H9 (cell line): ENCODE data around the gene NYAP1. TPM values are rescaled to one million over a fixed set of nuclear protein-coding genes. Genes with fewer than 3 reads are reported as not detected.

Experiments used
- DNase-seq: peaks from one replicate; pipeline ENCODE4 v3.0.0-alpha.2; 2017
- H2AFZ ChIP-seq: one replicate; pipeline ENCODE4 v1.6.1; 2013; ENCODE audit warnings: mild to moderate bottlenecking, low read length, control low read depth, moderate library complexity
- H2AK5ac ChIP-seq: 2 replicates; pipeline ENCODE4 v1.6.1; 2013; ENCODE audit warnings: low read length, control low read depth, mixed read lengths; ENCODE audit not compliant: insufficient read length
- H2BK120ac ChIP-seq: one replicate; pipeline ENCODE4 v1.6.1; 2013; ENCODE audit warnings: low read depth, mild to moderate bottlenecking, low read length, control low read depth, inconsistent platforms; ENCODE audit not compliant: poor library complexity, severe bottlenecking
- H2BK12ac ChIP-seq: 2 replicates; pipeline ENCODE4 v1.6.1; 2013; ENCODE audit warnings: low read length, control low read depth, mixed read lengths, low read depth; ENCODE audit not compliant: insufficient read length
- H2BK15ac ChIP-seq: 2 replicates; pipeline ENCODE4 v1.6.1; 2013; ENCODE audit warnings: low read depth, low read length, control low read depth
- H2BK20ac ChIP-seq: one replicate; pipeline ENCODE4 v1.6.1; 2013; ENCODE audit warnings: low read depth, mild to moderate bottlenecking, low read length, control low read depth, inconsistent platforms; ENCODE audit not compliant: poor library complexity, severe bottlenecking
- H2BK5ac ChIP-seq: 2 replicates; pipeline ENCODE4 v1.6.1; 2013; ENCODE audit warnings: low read length, control low read depth, mixed read lengths; ENCODE audit not compliant: insufficient read length
- H3K14ac ChIP-seq: 2 replicates; pipeline ENCODE4 v1.6.1; 2013; ENCODE audit warnings: low read length, control low read depth; ENCODE audit not compliant: insufficient read depth
- H3K18ac ChIP-seq: 2 replicates; pipeline ENCODE4 v1.6.1; 2013; ENCODE audit warnings: low read depth, mild to moderate bottlenecking, mixed read lengths, low read length, control low read depth; ENCODE audit not compliant: insufficient read length
- H3K23ac ChIP-seq: 2 replicates; pipeline ENCODE4 v1.6.1; 2013; ENCODE audit warnings: low read length, control low read depth, mixed read lengths, low read depth; ENCODE audit not compliant: insufficient read length
- H3K23me2 ChIP-seq: 2 replicates; pipeline ENCODE4 v1.6.1; 2013; ENCODE audit warnings: low read depth, mild to moderate bottlenecking, mixed read lengths, low read length, control low read depth; ENCODE audit not compliant: insufficient read length, poor library complexity, severe bottlenecking
- H3K27ac ChIP-seq: 2 replicates; pipeline ENCODE4 v1.5.1; 2013; ENCODE audit warnings: low read length, control low read depth, mixed read lengths, low read depth; ENCODE audit not compliant: insufficient read length
- H3K27me3 ChIP-seq: 2 replicates; pipeline ENCODE4 v1.6.1; 2013; ENCODE audit warnings: low read length, control low read depth, inconsistent platforms; ENCODE audit not compliant: insufficient read depth
- H3K4ac ChIP-seq: 2 replicates; pipeline ENCODE4 v1.6.1; 2013; ENCODE audit warnings: low read depth, mild to moderate bottlenecking, control low read depth, inconsistent platforms, low read length, moderate library complexity
- H3K4me1 ChIP-seq: 2 replicates; pipeline ENCODE4 v1.6.1; 2013; ENCODE audit warnings: low read length, control low read depth, inconsistent platforms; ENCODE audit not compliant: insufficient read depth
- H3K4me2 ChIP-seq: 2 replicates; pipeline ENCODE4 v1.6.1; 2013; ENCODE audit warnings: low read length, control low read depth, mixed read lengths; ENCODE audit not compliant: insufficient read length, insufficient read depth
- H3K56ac ChIP-seq: 2 replicates; pipeline ENCODE4 v1.6.1; 2013; ENCODE audit warnings: low read depth, mild to moderate bottlenecking, mixed read lengths, low read length, control low read depth; ENCODE audit not compliant: insufficient read length
- H3K79me1 ChIP-seq: 2 replicates; pipeline ENCODE4 v1.6.1; 2013; ENCODE audit warnings: low read depth, mild to moderate bottlenecking, moderate library complexity, low read length, control low read depth, inconsistent platforms; ENCODE audit not compliant: insufficient read depth, poor library complexity, severe bottlenecking
- H3K79me2 ChIP-seq: 2 replicates; pipeline ENCODE4 v1.6.1; 2013; ENCODE audit warnings: low read length, control low read depth, inconsistent platforms; ENCODE audit not compliant: insufficient read depth
- H3K9ac ChIP-seq: 2 replicates; pipeline ENCODE4 v1.6.1; 2013; ENCODE audit warnings: low read length, control low read depth, mixed read lengths; ENCODE audit not compliant: insufficient read length; ENCODE audit errors: extremely low read depth
- H3K9me3 ChIP-seq: one replicate; pipeline ENCODE4 v1.6.1; 2013; ENCODE audit warnings: low read depth, low read length, inconsistent platforms; ENCODE audit not compliant: control insufficient read depth
- H3T11ph ChIP-seq: one replicate; pipeline ENCODE4 v1.6.1; 2013; ENCODE audit warnings: mild to moderate bottlenecking, low read length, control low read depth, inconsistent platforms
- H4K20me1 ChIP-seq: one replicate; pipeline ENCODE4 v1.6.1; 2013; ENCODE audit not compliant: control insufficient read depth, insufficient read length, insufficient read depth
- H4K5ac ChIP-seq: 2 replicates; pipeline ENCODE4 v1.6.1; 2013; ENCODE audit warnings: low read depth, mild to moderate bottlenecking, mixed read lengths, low read length, control low read depth; ENCODE audit not compliant: insufficient read length
- H4K8ac ChIP-seq: replicated peaks from 2 replicates; pipeline ENCODE4 v1.6.1; 2013; ENCODE audit warnings: low read length, control low read depth, mixed read lengths, low read depth; ENCODE audit not compliant: insufficient read length
- H4K91ac ChIP-seq: 2 replicates; pipeline ENCODE4 v1.6.1; 2013; ENCODE audit warnings: low read depth, mild to moderate bottlenecking, moderate library complexity, mixed read lengths, low read length, control low read depth; ENCODE audit not compliant: insufficient read length
- H3K27ac Mint-ChIP-seq, 3 experiments: 2 replicates in 2 of 3; 3 replicates in 1 of 3; pipeline ENCODE4 v1.8.0; 2020 to 2021; ENCODE audit warnings: mixed read lengths in 3 of 3, mild to moderate bottlenecking in 1 of 3, moderate library complexity in 1 of 3
- H3K27me3 Mint-ChIP-seq: 2 replicates; pipeline ENCODE4 v1.8.0; 2021; ENCODE audit warnings: low read depth, mild to moderate bottlenecking, moderate library complexity, mixed read lengths
- H3K36me3 Mint-ChIP-seq, 3 experiments: 2 replicates in 2 of 3; 3 replicates in 1 of 3; pipeline ENCODE4 v1.8.0; 2020 to 2021; ENCODE audit warnings: low read depth in 3 of 3, mixed read lengths in 3 of 3; ENCODE audit not compliant: insufficient read depth in 1 of 3
- H3K4me1 Mint-ChIP-seq, 2 experiments: 2 replicates each; pipeline ENCODE4 v1.8.0; 2020; ENCODE audit warnings: mixed read lengths in 2 of 2
- H3K4me3 Mint-ChIP-seq, 2 experiments: 2 replicates in 1 of 2; 3 replicates in 1 of 2; pipeline ENCODE4 v1.8.0; 2020 to 2021; ENCODE audit warnings: mild to moderate bottlenecking in 2 of 2, mixed read lengths in 2 of 2, moderate library complexity in 1 of 2
- H3K9me3 Mint-ChIP-seq, 2 experiments: 2 replicates in 1 of 2; 3 replicates in 1 of 2; pipeline ENCODE4 v1.8.0; 2020; ENCODE audit warnings: mild to moderate bottlenecking in 2 of 2, mixed read lengths in 2 of 2, moderate library complexity in 1 of 2
- CTCF ChIP-seq: fragments of 200-600 bp; sonication (generic); conservative IDR thresholded peaks from 3 replicates; pipeline ENCODE4 v1.8.0; 2021; ENCODE audit warnings: antibody characterized with exemption, mild to moderate bottlenecking
- WGBS: extraction: QIAGEN DNeasy Blood & Tissue Kit; methylation state at CpG from one replicate; pipeline ENCODE4 v1.1.7; 2013; ENCODE audit warnings: missing lambda C conversion rate, low lambda C conversion rate, mixed read lengths; ENCODE audit not compliant: insufficient read length; ENCODE audit errors: extremely low coverage; 5-methylcytosine and 5-hydroxymethylcytosine counted together
- total RNA-seq: library from RNA; stranded (reverse); gene quantifications from 2 replicates; pipeline ENCODE4 v1.2.1, GENCODE V29; 2021

NYAP1 gene
- total RNA-seq, 1 experiment from 2014 or later = 3.2 TPM

- no peak overlapping the region for H2BK15ac ChIP-seq
- no peak overlapping the region for H3T11ph ChIP-seq
- H3K4me2 ChIP-seq = no peak overlapping the region
- H3K56ac ChIP-seq = no peak overlapping the region
- peaks cover 0 to 8% (median 0%) of the 10 kb centered on the region in 3 experiments; a peak in 1 of 7 replicates for H3K36me3 Mint-ChIP-seq
- no peak overlapping the region for H4K5ac ChIP-seq
- H3K27me3 Mint-ChIP-seq = no peaks in the 10 kb centered on the region
- no peak overlapping the region for H2BK20ac ChIP-seq
- H3K4ac ChIP-seq = no peak overlapping the region
- no peaks in the 10 kb centered on the region for H3K9me3 ChIP-seq
- H3K23ac ChIP-seq = no peak overlapping the region
- H3K14ac ChIP-seq = no peak overlapping the region
- H2BK120ac ChIP-seq = no peak overlapping the region
- no peaks in the 10 kb centered on the region for H3K79me2 ChIP-seq
- WGBS = no CpG with 5 or more reads among the region's 5 CpGs
- H2AK5ac ChIP-seq = no peak overlapping the region
- no peak overlapping the region for H3K18ac ChIP-seq
- H3K4me1 Mint-ChIP-seq = peaks cover 25 to 50% of the 10 kb centered on the region in 2 experiments
- no peak overlapping the region for H2AFZ ChIP-seq
- H3K4me1 ChIP-seq = peaks cover 2% of the 10 kb centered on the region; the same call in 1 of the 2 replicates
- no peak overlapping the region for H2BK12ac ChIP-seq
- no peaks in the 10 kb centered on the region for H4K20me1 ChIP-seq
- 0 out of 5 replicates have a peak overlapping the region, but pooled peaks of 1 of the 2 experiments have one; percentile 0 for H3K4me3 Mint-ChIP-seq
- H3K23me2 ChIP-seq = peaks cover 5% of the 10 kb centered on the region
- no peak overlapping the region for H3K27ac ChIP-seq
- H3K9me3 Mint-ChIP-seq = peaks cover 0 to 2% of the 10 kb centered on the region in 2 experiments; a peak in 2 of 5 replicates
- H3K27me3 ChIP-seq = no peaks in the 10 kb centered on the region
- no peak for DNase-seq
- no peak overlapping the region for H3K9ac ChIP-seq
- no peak overlapping the region for H2BK5ac ChIP-seq
- H3K27ac Mint-ChIP-seq = peak overlapping the region in 2 of 3 experiments; percentile 61; a peak in 5 of 7 replicates
- no peak overlapping the region for H4K8ac ChIP-seq
- no peaks in the 10 kb centered on the region for H3K79me1 ChIP-seq
- H4K91ac ChIP-seq = no peak overlapping the region
- TF ChIP-seq CTCF = no peak
Measured at GRCh38 chr7:100486111-100486636, 2.4 kb downstream of the NYAP1 start.
